ENCODE data around the gene UBA3.

DNA sequence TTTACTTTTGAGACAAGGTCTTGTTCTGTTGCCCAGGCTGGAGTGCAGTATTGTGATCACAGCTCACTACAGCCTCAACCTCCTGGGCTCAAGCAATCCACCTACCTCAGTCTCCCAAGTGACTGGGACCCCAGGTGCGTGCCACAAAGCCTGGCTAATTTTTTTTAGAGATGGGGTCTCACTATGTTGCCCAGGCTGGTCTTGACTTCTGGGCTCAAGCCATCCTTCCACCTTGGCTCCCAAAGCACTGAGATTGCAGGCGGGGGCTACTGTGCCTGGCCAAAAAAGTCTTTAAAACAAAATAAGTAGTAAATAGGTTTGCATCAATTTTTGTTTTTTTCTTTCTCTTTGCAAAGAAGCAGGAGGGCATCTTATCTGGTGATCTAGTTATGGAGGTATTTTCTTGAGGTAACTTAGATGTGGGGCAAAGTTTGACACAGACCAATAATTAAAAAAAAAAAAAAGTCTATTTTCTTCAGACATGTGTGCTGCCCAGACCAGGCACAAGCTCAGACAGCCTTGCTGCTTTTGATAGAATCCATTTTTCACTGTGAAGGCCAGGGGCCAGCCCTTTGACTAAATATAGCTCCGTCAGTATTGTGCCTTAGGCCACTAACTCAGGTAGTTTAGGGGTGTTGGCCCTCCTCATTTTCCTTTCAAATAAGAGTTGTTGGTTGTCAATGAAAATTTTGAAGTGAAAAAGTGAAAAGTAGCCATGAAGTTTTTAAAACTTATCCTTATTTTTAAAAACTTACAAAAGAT lies 7.0 kb upstream of the UBA3 start:
- TF ChIP-seq, protein P1, sequence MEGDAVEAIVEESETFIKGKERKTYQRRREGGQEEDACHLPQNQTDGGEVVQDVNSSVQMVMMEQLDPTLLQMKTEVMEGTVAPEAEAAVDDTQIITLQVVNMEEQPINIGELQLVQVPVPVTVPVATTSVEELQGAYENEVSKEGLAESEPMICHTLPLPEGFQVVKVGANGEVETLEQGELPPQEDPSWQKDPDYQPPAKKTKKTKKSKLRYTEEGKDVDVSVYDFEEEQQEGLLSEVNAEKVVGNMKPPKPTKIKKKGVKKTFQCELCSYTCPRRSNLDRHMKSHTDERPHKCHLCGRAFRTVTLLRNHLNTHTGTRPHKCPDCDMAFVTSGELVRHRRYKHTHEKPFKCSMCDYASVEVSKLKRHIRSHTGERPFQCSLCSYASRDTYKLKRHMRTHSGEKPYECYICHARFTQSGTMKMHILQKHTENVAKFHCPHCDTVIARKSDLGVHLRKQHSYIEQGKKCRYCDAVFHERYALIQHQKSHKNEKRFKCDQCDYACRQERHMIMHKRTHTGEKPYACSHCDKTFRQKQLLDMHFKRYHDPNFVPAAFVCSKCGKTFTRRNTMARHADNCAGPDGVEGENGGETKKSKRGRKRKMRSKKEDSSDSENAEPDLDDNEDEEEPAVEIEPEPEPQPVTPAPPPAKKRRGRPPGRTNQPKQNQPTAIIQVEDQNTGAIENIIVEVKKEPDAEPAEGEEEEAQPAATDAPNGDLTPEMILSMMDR (IDR thresholded peaks at IDR 0.05): no peak
- no peak for TF ChIP-seq EZH2phosphoT487 (IDR thresholded peaks at IDR 0.05)

Data from neural progenitor cell (in vitro differentiated cells).